ENCODE results near the gene SATB2.

DNA sequence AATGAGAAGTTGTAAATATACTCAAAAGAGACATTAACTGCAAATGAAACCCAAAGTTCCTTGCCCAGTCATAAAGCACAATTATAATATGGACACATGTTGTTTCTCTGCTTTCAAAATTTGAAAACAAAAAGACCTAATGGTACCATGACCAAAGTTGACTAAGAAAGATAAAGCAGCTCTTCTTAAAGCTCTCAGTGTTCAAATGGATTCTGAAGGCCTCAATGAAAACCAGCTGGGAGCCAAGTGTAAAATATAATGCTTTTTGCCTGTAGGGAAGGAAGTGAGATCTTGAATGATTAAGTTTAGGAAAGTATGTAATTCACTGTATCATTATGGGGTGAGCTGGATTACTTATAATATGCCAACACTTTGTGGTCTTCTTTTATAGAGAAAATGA, 178.6 kb downstream of the SATB2 start:
- TF ChIP-seq, protein P1, sequence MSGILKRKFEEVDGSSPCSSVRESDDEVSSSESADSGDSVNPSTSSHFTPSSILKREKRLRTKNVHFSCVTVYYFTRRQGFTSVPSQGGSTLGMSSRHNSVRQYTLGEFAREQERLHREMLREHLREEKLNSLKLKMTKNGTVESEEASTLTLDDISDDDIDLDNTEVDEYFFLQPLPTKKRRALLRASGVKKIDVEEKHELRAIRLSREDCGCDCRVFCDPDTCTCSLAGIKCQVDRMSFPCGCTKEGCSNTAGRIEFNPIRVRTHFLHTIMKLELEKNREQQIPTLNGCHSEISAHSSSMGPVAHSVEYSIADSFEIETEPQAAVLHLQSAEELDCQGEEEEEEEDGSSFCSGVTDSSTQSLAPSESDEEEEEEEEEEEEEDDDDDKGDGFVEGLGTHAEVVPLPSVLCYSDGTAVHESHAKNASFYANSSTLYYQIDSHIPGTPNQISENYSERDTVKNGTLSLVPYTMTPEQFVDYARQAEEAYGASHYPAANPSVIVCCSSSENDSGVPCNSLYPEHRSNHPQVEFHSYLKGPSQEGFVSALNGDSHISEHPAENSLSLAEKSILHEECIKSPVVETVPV (CRISPR knock-in tag; IDR thresholded peaks at IDR 0.05), result no peak
- TF ChIP-seq RARB (CRISPR knock-in tag; IDR thresholded peaks at IDR 0.05) (no peak), ARNTL (CRISPR knock-in tag; IDR thresholded peaks at IDR 0.05; ENCODE audit: borderline replicate concordance, low read depth) (no peak), ZC3H10 (CRISPR knock-in tag; IDR thresholded peaks at IDR 0.05) (no peak), CSDC2 (CRISPR knock-in tag; IDR thresholded peaks at IDR 0.05) (no peak), ZFP3 (CRISPR knock-in tag; IDR thresholded peaks at IDR 0.05) (no peak), ZNF8 (CRISPR knock-in tag; IDR thresholded peaks at IDR 0.05) (no peak), SNAI2 (CRISPR knock-in tag; IDR thresholded peaks at IDR 0.05) (no peak), ZFP30 (CRISPR knock-in tag; IDR thresholded peaks at IDR 0.05) (no peak), TOX (CRISPR knock-in tag; IDR thresholded peaks at IDR 0.05; ENCODE audit: borderline replicate concordance) (no peak)
- TF ChIP-seq, protein P2, sequence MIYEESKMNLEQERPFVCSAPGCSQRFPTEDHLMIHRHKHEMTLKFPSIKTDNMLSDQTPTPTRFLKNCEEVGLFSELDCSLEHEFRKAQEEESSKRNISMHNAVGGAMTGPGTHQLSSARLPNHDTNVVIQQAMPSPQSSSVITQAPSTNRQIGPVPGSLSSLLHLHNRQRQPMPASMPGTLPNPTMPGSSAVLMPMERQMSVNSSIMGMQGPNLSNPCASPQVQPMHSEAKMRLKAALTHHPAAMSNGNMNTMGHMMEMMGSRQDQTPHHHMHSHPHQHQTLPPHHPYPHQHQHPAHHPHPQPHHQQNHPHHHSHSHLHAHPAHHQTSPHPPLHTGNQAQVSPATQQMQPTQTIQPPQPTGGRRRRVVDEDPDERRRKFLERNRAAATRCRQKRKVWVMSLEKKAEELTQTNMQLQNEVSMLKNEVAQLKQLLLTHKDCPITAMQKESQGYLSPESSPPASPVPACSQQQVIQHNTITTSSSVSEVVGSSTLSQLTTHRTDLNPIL (CRISPR knock-in tag; IDR thresholded peaks at IDR 0.05; ENCODE audit: low read depth), result no peak
- TF ChIP-seq, protein P3, sequence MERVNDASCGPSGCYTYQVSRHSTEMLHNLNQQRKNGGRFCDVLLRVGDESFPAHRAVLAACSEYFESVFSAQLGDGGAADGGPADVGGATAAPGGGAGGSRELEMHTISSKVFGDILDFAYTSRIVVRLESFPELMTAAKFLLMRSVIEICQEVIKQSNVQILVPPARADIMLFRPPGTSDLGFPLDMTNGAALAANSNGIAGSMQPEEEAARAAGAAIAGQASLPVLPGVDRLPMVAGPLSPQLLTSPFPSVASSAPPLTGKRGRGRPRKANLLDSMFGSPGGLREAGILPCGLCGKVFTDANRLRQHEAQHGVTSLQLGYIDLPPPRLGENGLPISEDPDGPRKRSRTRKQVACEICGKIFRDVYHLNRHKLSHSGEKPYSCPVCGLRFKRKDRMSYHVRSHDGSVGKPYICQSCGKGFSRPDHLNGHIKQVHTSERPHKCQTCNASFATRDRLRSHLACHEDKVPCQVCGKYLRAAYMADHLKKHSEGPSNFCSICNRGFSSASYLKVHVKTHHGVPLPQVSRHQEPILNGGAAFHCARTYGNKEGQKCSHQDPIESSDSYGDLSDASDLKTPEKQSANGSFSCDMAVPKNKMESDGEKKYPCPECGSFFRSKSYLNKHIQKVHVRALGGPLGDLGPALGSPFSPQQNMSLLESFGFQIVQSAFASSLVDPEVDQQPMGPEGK (CRISPR knock-in tag; IDR thresholded peaks at IDR 0.05; ENCODE audit: borderline replicate concordance), result no peak
- TF ChIP-seq, protein P4, sequence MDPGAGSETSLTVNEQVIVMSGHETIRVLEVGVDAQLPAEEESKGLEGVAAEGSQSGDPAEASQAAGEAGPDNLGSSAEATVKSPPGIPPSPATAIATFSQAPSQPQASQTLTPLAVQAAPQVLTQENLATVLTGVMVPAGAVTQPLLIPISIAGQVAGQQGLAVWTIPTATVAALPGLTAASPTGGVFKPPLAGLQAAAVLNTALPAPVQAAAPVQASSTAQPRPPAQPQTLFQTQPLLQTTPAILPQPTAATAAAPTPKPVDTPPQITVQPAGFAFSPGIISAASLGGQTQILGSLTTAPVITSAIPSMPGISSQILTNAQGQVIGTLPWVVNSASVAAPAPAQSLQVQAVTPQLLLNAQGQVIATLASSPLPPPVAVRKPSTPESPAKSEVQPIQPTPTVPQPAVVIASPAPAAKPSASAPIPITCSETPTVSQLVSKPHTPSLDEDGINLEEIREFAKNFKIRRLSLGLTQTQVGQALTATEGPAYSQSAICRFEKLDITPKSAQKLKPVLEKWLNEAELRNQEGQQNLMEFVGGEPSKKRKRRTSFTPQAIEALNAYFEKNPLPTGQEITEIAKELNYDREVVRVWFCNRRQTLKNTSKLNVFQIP (CRISPR knock-in tag; IDR thresholded peaks at IDR 0.05; ENCODE audit: borderline replicate concordance, low read depth), result no peak

All from SK-N-SH treated with all-trans-retinoic acid at 6 μM for 48 hours (cell line).